Loucy (cell line): ENCODE data around the gene CCDC182.

ENCODE experiments used
- EZH2phosphoT487 ChIP-seq: fragments of 200-600 bp; IDR thresholded peaks from 2 replicates; pipeline ENCODE4 v1.6.1; 2018; ENCODE audit warnings: antibody characterized with exemption, mild to moderate bottlenecking, moderate library complexity, borderline replicate concordance
- TF ChIP-seq, protein P1 (sequence below): fragments of 200-600 bp; sonication (generic); conservative IDR thresholded peaks from 2 replicates; pipeline ENCODE4 v1.5.1; 2014; ENCODE audit warnings: mild to moderate bottlenecking, antibody characterized with exemption, low read length

DNA sequence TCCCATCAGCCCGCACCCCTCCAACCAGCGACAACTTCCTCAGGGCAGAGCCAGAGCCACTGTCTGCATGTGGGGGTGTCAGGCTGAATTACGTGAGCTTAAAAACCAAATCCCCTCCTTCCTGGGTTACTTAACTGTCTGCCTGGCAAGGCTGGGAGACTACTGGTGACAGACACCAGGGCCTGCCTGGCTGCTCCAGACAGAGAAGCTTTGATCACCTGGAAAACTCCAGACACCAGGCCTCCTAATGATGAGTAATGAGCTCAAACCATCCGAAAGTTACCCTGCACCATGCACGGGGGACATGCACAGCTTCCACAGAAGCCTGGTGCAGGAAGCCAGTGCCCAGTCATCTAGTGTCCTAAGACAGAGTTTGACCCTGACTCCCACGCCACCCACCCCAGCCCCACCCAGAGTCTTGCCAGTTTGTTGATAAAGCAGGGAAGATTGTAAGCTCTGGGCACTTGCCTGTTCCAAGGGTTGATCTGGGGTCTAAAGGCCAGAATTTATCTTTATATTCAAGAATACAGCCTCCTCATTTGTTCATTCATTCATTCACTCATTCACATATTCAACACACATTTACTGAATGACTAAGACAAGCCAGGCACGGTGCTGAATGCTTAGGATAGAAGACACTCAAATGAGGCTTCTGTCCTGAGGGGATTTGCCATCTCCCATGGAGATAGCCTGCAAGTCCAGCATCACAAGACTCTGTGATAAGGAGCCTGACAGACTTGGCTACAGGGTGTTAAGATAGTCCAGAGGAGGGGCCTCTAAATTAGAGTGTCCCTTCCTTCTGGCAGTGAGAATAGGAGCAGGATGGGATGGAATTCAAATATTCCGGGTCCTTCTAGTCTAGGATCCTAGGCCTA lies 7.2 kb upstream of the CCDC182 start:
- TF ChIP-seq, protein P1, sequence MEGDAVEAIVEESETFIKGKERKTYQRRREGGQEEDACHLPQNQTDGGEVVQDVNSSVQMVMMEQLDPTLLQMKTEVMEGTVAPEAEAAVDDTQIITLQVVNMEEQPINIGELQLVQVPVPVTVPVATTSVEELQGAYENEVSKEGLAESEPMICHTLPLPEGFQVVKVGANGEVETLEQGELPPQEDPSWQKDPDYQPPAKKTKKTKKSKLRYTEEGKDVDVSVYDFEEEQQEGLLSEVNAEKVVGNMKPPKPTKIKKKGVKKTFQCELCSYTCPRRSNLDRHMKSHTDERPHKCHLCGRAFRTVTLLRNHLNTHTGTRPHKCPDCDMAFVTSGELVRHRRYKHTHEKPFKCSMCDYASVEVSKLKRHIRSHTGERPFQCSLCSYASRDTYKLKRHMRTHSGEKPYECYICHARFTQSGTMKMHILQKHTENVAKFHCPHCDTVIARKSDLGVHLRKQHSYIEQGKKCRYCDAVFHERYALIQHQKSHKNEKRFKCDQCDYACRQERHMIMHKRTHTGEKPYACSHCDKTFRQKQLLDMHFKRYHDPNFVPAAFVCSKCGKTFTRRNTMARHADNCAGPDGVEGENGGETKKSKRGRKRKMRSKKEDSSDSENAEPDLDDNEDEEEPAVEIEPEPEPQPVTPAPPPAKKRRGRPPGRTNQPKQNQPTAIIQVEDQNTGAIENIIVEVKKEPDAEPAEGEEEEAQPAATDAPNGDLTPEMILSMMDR = no peak
- TF ChIP-seq EZH2phosphoT487 = no peak
